ENCODE measurements around the gene PTPRC.

The PTPRC gene

DNA sequence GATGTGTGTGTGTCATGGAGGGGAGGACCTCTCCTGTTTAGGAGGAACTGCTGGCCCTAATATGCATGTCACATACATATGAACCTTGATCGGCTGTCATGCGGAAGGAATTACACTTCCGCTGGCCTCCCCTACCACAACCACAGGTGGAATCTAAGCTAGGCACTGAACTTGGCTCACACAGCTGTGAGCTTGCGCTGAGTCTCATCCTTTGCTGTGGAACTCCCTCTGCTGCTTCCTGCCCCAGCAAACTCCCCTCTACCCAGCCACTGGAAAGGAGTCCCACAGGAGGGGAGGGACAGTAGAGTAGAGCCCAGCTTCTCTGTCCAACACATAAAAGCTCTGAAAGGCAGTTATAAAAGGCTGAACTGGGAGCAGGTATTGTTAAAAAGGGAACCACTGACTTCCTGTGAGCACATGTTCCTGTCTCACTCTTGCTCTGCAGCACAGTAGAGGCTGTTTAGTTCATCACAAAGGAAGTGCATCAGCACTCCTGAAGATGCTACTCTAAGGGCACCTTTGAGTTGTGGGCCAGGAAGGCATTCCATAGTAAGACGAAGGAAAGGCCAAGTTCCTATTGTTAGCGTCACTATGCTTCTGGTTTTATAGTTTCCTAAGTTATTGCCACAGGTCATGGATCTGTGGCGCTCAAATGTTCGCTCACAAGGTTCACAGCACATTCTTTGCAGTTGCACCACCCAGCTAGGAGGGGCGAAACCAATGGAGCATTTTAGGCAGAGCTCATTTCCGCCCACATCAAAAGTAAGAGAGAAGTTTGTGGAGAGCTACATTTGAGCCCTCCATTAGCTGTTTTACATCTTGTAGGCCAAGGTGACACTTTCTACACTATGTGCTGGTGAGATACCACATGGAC lies 17.7 kb upstream of the PTPRC start:
- DNase-seq (ENCODE audit: insufficient read length, low spot score) = no peak
- FAIRE-seq = peak; percentile 98

DNA sequence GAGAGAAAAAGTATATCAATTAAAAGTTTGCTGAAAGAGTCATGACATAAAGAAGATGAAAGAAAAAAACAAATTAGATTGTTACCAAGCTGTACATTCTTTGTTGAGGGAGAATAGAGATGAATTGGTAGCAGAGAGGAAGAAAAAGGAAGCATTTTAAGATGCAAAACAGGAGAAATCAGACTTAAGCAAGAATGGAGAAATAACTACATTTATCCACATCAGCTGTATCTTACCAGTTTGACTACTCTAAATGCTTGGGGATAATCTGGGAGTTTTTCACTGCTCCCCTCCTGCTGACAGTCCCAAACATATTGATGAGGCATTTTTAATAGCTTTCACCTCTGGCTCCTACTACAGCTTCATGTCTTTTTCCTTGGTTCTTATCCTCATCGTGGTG lies 16.8 kb upstream of the PTPRC start:
- DNase-seq (ENCODE audit: insufficient read length, low spot score) = no peak

DNA sequence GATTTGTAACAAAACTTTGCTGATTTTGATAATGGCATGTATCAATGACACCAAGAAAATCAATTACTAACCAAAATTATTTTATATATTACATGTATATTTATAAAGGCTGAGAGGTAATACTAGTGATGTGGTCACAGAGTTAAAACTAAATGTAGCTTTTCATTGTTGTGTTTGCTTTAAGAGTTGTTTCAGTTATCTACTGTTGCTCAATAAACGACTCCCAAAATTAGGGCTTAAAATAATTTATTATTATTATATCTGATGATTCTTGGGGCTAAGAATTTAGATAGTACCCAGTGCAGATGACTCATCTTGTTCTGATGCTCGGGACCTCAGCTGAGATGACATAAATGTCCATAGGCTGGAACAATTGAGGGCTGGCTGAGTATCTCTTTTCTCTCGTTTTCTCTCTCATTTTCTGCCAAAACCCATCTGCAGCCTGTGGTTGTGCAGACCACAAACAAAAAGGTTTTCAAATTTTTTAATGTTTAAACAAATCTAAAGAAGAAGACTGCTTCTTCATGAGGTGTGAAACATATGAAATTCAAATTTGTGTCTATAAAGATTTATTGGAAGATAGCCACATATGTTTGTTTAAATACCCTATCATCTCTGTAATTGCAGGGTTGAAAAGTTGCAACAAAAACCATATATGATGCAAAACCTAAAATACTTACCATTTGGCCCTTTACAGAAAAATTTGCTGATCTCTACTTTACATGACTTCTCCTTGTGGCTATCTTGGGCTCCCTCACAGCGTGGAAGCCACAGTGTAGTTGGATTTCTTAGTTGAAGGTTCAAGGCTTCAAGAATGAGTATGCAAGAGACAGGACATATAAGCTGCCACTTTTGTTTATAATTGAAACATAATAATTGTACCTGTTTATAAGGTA lies 14.8 kb upstream of the PTPRC start:
- DNase-seq (ENCODE audit: insufficient read length, low spot score) (no peak), FAIRE-seq (peak; percentile 95)

More for the DNA sequence above, 16.8 kb upstream of the PTPRC start:
- no peak for FAIRE-seq

DNA sequence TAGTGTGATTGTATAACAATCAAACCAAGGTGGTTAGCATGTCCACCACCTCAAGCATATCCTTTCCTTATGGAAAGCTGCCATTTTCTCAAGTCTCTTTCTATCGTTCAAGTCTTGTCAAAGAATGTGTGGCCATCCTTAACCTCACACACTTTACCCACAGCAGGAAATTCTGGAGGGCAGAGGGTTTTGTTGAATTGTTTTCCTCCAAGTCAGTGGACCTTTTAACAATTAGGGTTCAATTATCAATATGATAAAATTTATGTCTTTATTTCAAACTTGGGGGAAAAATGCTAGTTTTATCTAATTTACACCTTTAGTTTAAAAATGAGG lies 14.2 kb upstream of the PTPRC start:
- FAIRE-seq = no peak
- DNase-seq (ENCODE audit: insufficient read length, low spot score) = no peak

DNA sequence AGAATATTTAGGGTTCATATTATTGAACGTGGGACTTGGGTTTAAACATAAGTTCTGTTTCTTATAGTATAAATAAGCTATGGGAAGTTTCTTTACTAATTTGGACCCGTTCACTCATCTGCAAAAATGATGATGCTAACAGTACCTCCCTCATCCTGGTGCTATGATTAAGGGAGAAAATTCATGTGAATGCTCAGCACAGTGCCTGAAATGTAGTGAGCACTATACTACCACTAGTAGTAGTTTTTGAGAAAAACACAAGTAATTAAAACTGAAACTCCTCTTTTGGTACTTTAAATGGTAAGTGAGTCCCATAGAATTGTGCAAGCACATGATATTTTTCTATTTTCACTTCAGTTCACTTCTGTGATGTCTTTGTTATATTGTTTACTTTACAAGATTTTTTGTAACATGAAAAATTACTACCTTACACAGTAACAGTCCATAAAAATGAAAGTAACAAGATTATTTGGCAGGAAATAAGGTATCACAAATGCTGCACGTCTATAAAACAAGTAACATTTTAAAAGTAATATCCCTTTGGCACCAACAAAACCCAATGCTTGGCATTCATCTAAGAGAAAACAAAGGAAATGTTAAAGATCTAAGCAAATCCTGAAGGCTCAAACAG lies 11.3 kb upstream of the PTPRC start:
- no peak for DNase-seq (ENCODE audit: insufficient read length, low spot score)
- FAIRE-seq = peak; percentile 60

DNA sequence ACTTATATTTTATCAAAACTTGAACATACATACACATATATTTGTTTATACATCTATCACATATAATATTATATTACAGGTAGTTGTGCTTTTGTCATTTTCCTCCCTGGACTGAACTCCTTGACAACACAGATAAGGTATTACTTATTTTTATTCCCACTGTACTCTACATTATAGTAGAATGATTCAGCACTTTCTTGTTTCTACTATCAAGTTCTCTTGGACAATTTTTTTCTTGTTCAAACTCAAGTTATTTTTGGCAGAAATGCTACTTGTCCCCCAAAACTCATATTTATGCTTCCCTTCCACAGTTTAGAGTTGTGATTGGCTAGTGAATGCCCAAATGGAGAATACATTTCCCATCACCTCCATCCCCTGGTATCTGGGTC lies 10.8 kb upstream of the PTPRC start:
- no peak for DNase-seq (ENCODE audit: insufficient read length, low spot score)
- no peak for FAIRE-seq

DNA sequence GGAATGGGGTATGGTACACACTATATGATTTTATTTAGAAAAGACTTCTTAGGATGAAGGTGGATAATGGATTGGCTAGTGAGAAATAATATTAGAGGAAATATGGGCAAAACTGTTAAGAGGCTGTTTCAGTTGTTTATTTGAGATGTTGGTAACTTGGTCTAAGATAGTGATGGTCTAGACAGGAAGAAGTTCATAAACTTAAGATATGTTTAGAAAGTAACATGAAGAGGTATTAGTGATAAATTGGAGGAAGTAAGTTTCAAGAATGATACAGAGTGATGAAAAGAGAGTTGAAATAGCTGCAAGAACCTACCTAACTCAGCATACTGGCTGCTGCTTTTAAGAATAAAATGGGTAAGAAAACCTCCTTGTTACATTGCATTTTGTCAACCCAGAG lies 9.2 kb upstream of the PTPRC start:
- FAIRE-seq (no peak), DNase-seq (ENCODE audit: insufficient read length, low spot score) (no peak)

DNA sequence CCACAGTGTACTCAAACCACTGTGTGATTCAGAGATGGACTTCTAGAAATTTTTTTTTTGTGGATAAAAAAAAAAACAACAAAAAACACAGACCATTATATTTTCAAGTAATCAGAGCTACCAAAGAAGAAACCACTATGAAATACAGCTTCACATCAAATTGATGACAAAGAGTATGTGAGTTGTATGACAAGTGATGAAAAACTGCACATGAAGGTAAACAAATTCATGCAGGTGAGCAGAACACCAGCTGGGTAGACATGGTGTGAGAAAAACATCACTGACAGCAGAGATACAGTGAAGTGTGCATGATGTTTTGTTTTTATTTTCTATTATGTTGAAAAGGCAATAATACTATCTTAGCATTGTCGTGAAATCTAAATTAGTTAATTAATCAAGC lies 8.0 kb upstream of the PTPRC start:
- DNase-seq (ENCODE audit: insufficient read length, low spot score) (no peak), FAIRE-seq (peak; percentile 56)

DNA sequence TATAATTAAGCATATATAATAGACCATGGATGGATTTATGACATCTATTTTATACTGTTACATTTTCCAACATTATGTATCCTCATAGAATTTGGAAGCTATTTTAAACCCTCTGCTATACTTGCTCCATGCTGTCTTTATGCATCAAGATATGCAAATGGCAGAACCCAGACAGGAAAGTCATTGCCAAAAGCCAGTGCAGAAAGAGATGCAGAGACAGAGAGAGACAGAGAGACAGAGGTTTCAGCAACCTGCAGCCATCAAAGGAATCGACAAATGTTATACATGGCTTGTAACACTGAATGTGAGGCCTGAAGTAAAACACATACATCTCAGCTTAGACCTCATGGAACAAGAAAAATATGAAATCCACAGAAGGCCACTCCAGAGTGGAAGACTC lies 7.5 kb upstream of the PTPRC start:
- DNase-seq (ENCODE audit: insufficient read length, low spot score) (no peak), FAIRE-seq (no peak)

DNA sequence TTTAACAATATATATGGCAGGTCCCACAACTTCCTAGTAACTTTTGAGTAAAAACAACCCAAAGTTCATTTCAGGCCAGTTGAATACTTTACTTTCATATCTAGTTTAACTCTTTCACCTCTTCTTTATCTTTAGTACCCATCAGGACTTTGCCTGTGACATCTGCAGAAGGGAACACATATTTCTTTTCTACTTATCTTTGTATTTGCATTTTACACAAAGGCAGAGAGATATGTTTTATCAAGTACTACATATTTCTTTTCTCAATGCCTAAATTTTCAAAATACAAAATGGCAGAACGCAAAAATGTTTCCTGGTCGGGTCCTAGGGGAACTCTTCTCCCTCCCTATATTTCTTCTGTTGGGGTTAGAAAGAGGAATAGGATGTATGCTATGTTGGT lies 6.8 kb upstream of the PTPRC start:
- no peak for DNase-seq (ENCODE audit: insufficient read length, low spot score)
- peak; percentile 40 for FAIRE-seq

DNA sequence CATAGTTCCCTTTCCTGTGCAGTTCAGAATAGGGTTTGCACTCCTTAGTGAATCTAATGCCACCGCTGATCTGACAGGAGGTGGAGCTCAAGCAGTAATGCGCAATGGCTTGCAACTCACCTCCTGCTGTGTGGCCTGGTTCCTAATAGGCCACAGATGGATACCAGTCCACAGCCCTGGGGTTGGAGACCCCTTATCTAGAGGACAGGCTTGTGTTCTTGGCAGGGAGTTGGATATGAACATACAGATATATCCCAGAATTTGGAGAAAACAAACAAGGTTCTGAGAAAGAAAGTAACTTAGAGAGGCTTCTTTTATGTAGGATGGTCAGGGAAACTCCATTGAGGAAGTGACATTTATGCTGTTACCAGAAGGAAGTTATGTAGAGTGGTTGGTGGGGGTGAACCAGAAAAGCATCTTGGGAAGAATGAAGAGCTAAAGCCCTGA lies 5.1 kb upstream of the PTPRC start:
- FAIRE-seq (peak; percentile 70), DNase-seq (ENCODE audit: insufficient read length, low spot score) (no peak)

DNA sequence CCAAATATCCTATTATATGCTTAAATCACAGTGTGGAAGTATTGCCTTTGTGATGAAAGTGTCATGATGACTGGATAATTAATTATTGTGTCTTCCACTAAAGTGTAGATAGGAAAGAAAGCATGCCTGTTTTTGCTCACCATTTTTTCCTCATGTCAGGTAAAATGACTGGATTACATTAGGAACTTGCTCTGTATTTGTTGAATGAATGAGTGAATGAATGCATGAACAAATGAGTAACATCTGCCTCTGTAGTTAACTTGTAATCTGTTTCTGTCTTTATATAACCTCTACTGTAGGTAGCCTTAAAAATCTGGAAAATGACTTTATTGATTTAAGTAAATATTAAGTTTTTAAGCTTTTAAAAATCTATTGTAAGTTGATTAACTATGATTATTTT lies 2.9 kb upstream of the PTPRC start:
- DNase-seq (ENCODE audit: insufficient read length, low spot score) (no peak), FAIRE-seq (no peak)

DNA sequence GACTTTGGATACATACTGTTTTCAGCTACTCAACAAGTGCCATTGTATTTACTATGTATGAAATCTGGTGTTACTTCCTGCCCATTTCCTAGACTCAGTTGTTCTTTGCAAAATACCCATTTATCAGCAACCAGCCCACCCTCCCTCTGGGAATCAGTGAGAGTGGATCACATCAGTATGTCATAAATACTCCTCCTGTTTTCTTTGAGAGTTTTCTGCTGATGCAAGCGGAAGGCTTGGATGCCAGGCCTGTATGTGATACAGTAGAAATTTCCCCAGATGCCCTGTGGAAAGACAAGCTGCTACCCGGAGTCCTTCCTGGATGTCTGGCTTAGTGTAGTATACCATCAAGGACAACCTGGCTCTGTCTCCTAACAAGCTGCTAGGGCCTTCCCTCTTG lies 2.4 kb upstream of the PTPRC start:
- FAIRE-seq (no peak), DNase-seq (ENCODE audit: insufficient read length, low spot score) (no peak)

DNA sequence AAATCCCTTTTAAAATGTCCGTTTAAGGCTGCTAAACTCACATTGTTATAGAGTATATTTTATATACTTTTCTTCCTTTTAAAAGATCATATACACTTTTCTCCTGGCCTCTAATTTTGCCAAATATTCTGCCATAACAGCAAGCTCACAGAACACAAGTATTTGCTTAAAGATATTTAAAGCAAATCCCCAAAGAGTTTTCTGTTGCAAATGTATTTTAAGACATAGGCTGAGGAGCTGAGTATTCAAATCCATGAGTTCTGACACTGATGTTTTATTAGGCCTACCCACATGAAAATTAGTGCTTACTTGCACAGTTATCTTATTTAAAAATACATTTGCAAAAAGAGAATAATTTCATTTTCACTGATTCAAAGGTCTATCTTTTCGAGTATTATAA lies 1.7 kb upstream of the PTPRC start:
- FAIRE-seq (peak; percentile 11), DNase-seq (ENCODE audit: insufficient read length, low spot score) (no peak)

DNA sequence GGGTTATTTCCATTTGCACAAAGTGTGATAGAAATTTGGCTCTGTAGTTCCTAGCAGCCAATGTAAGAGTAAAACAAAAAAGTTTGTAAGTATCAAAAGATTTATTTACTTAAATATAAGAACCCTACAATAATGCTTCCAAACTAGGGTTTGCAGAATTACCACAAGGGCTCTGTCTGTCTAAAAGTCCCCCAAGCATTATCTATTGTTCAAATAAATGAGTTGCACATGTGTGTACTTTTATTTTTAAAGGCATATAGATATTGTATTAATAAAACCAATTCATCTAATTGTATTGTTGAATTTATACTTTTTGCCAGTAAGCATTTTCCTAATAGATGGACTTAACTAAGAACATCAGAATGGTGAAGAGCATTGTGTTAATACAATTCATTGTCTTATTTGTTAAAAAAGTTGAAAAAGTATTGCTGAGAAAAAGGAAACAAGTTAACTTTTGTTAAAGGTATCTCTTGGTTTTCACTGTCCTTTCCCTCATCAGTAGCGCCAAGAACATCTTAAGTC lies 863 bp upstream of the PTPRC start:
- FAIRE-seq (no peak), DNase-seq (ENCODE audit: insufficient read length, low spot score) (no peak)

DNA sequence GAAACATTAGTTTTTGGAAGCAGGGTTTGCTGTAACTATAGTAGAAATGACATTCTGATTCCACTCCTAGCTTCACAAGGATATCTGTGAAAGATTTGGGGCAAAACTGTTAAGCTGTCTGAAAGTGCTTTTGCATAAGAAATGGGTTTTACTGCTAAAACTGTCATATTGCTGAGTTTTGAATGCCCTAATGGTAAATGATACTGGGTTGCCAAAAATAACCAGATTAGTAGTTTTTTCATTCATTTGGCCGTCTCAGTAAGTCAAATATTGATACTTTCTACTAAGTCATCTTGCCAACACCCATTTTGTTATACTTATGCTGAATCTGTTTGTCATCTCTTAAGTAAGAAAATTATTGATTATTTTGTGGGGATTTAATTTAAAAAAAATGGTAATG lies 399 bp upstream of the PTPRC start:
- FAIRE-seq = no peak
- DNase-seq (ENCODE audit: insufficient read length, low spot score) = no peak

DNA sequence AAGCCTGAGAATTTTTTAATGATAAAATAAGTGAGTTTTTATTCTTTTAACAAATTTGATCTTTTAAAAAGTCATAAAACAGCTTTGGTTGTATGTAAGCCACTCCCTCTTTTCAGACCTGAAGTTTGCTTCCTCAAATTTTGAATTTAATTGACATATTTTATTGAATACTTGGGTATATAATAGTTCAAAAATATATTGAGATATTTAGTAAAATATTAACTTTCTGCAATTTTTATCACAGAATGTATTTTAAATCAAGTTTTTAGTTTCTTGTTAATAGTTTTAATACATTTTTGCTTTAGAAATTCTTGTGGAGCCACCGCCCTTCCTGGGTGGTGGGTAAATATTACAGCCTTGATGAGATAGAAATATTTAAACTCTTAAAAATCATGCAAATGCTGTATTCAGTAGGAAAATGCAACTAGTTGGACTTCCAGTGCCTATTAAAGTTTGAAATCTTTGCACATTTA lies 867 bp downstream of the PTPRC start:
- DNase-seq (ENCODE audit: insufficient read length, low spot score) (no peak), FAIRE-seq (no peak)

DNA sequence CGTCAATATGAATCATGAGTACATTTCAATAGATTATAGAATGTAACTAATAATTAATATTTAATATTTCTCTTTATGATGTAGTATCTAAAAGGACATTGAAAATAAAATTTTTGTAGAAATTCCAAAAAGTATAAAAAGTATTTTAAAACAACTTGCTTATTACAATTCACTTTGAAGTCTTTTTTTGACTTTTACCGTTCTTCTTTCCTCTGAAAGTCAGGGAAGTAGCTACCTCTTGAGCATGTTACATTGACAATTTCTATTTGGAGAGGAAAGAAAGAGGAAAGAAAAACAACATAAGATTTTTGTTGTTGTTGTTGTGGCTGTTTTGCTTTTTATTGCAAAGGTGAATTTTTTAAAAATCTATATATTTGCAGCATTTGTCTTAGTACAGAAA lies 1.3 kb downstream of the PTPRC start:
- FAIRE-seq (peak; percentile 67), DNase-seq (ENCODE audit: insufficient read length, low spot score) (no peak)

DNA sequence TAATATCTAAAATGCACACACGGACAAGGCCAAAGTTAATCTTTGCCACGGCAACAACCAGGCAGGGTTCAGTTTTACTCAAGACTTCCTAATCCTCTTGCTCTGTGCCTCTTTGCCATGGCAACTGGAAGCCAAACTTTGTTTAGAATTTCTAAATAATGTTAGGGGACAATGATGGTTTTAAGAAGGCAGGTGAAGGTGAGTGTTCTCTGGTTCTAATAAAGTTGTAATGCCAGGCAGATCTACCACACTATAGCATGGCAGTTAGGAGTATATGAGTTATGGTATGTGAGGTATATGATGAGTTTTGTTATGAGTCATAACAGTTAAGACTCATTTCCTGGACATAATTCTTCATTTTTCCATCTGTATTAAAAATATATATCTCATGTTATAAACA lies 2.7 kb downstream of the PTPRC start:
- DNase-seq (ENCODE audit: insufficient read length, low spot score) (no peak), FAIRE-seq (peak; percentile 85)

DNA sequence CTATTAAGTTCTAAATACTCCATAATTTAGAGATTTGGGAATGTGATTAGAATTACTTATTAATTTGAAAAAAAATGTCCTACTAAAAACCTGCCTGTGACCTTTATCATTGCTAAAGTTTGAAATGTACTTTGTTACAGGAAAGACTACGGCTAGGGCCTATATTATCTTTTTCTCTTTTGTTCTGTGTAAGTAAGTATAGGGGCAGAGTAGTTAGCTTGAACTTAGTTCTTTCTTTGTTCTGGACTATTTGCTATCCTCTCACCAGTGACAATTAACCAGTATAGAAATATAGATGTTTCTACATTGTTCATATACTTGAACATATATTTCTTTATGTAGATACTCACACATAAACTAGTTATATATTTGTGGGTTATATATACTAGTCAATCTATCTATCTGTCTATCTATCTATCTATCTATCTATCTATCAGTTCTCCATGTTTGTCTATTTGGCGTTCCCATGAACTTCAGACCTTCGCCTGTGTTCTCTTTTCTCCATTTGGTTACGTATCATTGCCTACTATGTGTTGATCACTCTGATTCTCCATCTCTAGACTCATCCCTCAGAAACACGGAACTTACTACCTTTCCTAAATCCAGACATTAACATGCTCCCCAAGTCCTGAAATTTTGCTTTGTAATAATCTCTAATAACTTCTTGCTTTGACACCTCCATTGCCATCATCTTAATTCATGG lies 3.3 kb downstream of the PTPRC start:
- FAIRE-seq = peak; percentile 63
- no peak for DNase-seq (ENCODE audit: insufficient read length, low spot score)

Measured in GM19239 (cell line).